Mesenteric fat pad (tissue), 1 donor: ENCODE results near the gene SLC16A6. TPM values are rescaled to one million over a fixed set of nuclear protein-coding genes. Genes with fewer than 3 reads are reported as not detected.
A peak's percentile ranks its signal among the peaks of the same experiment; 100 is the strongest.
"Not testable (repeated sequence)": the region's sequence is repeated elsewhere in the genome, so short reads cannot be mapped to it uniquely, and the experiment has no call there.

Experiments
- DNase-seq: peaks from one replicate; pipeline ENCODE4 v3.0.0-alpha.2; 2020; ENCODE audit warnings: low spot score
- total RNA-seq: library from RNA; stranded (reverse); fragmentation: NEBNext Ultra II Directional; extraction: Animal tissue kit (Norgen Biotek cat#: 25700); gene quantifications from one replicate; pipeline ENCODE4 v1.2.1, GENCODE V29; 2021
- donor health status: DM: yes; HTN: yes; CAD: no.

The SLC16A6 gene
- total RNA-seq, 1 donor from 2014 or later, result 8.4 TPM

GRCh38 chr17:68291836-68292688, 1.1 kb upstream of the SLC16A6 start:
- DNase-seq, result peak; percentile 94

GRCh38 chr17:68290268-68290954, 516 bp downstream of the SLC16A6 start:
- DNase-seq, result peak; percentile 87

- DNase-seq, result no peak
These were observed 1.0 kb downstream of the SLC16A6 start for GRCh38 chr17:68289936-68290267.

GRCh38 chr17:68289473-68289872, 1.5 kb downstream of the SLC16A6 start:
- DNase-seq, result no peak

- DNase-seq, result peak; percentile 68
These were observed 2.1 kb downstream of the SLC16A6 start for GRCh38 chr17:68288804-68289203.

- DNase-seq, result no peak
These were observed 2.6 kb downstream of the SLC16A6 start for GRCh38 chr17:68288375-68288774.

GRCh38 chr17:68281965-68282364, 9.0 kb downstream of the SLC16A6 start:
- DNase-seq, result not testable (repeated sequence)

- no peak for DNase-seq
These were observed 13.1 kb downstream of the SLC16A6 start for GRCh38 chr17:68277807-68278206.

GRCh38 chr17:68276339-68276738, 14.6 kb downstream of the SLC16A6 start:
- not testable (repeated sequence) for DNase-seq

- no peak for DNase-seq
These were observed 17.2 kb downstream of the SLC16A6 start for GRCh38 chr17:68273722-68274121.

- DNase-seq, result not testable (repeated sequence)
These were observed 25.1 kb downstream of the SLC16A6 start for GRCh38 chr17:68265833-68266232.

- not testable (repeated sequence) for DNase-seq
These were observed 27.7 kb downstream of the SLC16A6 start for GRCh38 chr17:68263101-68263681.

- DNase-seq, result not testable (repeated sequence)
These were observed 28.5 kb downstream of the SLC16A6 start for GRCh38 chr17:68262467-68262866.

GRCh38 chr17:68260051-68260762, 30.7 kb downstream of the SLC16A6 start:
- DNase-seq, result no peak

- DNase-seq, result not testable (repeated sequence)
These were observed 31.3 kb downstream of the SLC16A6 start for GRCh38 chr17:68259648-68259951.

- not testable (repeated sequence) for DNase-seq
These were observed 31.9 kb downstream of the SLC16A6 start for GRCh38 chr17:68258890-68259647.

GRCh38 chr17:68257934-68258333, 33.0 kb downstream of the SLC16A6 start:
- DNase-seq, result no peak

- DNase-seq, result not testable (repeated sequence)
These were observed 34.2 kb downstream of the SLC16A6 start for GRCh38 chr17:68256701-68257100.

- no peak for DNase-seq
These were observed 35.0 kb downstream of the SLC16A6 start for GRCh38 chr17:68255731-68256538.

- DNase-seq, result no peak
These were observed 35.8 kb downstream of the SLC16A6 start for GRCh38 chr17:68255151-68255550.
